Fibroblast of mammary gland (primary cell): ENCODE results near the gene CYP24A1.

Experiments
- DNase-seq: peaks from one replicate; pipeline ENCODE4 v3.0.0-alpha.2; 2010; ENCODE audit warnings: low read depth
- H3K4me3 ChIP-seq: 2 replicates; pipeline ENCODE4 v1.5.1; 2011; ENCODE audit warnings: low read depth, mild to moderate bottlenecking, low read length, moderate library complexity; ENCODE audit not compliant: control insufficient read depth
- TF ChIP-seq, protein P1 (sequence below): conservative IDR thresholded peaks from 2 replicates; pipeline ENCODE4 v1.5.1; 2011; ENCODE audit warnings: low read depth, low read length, inconsistent platforms; ENCODE audit not compliant: control insufficient read depth, insufficient read depth

The CYP24A1 gene

DNA sequence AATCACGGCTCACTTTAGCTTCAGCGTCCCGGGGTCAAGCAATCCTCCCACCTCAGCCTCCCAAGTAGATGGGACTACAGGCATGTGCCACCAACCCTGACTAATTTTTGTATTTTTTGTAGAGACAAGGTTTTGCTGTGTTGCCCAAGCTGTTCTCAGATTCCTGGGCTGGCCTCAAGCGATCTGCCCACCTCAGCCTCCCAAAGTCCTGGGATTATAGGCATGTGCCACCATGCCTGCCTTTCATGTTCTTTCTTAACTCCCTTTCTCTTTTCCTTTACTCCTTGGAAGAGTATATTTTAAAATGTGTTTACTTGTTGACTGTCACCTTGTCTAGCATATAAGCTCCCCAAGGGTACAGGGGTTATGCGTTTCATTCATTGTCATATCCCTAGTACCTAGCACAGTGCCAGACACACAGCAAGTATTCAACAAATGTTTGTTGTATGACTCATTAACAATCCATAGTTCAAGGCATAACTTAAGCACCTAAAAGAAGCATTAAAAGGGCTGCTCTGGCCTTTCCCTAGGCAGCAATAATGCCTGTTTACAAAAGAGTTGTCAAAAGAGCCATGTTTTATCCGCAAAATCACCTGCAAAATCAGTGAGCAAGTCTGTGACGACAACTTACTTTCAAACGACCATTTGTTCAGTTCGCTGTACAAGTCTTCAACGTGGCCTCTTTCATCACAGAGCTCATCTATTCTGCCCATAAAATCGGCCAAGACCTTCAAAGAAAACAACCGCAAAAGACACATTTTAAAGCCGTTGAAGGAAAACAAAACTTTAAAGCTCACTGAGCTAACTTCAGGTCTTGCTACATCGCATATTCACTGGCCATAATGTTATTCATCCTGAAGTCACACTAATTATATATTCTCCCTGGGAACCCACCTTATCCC lies 4.6 kb downstream of the CYP24A1 start:
- TF ChIP-seq, protein P1, sequence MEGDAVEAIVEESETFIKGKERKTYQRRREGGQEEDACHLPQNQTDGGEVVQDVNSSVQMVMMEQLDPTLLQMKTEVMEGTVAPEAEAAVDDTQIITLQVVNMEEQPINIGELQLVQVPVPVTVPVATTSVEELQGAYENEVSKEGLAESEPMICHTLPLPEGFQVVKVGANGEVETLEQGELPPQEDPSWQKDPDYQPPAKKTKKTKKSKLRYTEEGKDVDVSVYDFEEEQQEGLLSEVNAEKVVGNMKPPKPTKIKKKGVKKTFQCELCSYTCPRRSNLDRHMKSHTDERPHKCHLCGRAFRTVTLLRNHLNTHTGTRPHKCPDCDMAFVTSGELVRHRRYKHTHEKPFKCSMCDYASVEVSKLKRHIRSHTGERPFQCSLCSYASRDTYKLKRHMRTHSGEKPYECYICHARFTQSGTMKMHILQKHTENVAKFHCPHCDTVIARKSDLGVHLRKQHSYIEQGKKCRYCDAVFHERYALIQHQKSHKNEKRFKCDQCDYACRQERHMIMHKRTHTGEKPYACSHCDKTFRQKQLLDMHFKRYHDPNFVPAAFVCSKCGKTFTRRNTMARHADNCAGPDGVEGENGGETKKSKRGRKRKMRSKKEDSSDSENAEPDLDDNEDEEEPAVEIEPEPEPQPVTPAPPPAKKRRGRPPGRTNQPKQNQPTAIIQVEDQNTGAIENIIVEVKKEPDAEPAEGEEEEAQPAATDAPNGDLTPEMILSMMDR = no peak

DNA sequence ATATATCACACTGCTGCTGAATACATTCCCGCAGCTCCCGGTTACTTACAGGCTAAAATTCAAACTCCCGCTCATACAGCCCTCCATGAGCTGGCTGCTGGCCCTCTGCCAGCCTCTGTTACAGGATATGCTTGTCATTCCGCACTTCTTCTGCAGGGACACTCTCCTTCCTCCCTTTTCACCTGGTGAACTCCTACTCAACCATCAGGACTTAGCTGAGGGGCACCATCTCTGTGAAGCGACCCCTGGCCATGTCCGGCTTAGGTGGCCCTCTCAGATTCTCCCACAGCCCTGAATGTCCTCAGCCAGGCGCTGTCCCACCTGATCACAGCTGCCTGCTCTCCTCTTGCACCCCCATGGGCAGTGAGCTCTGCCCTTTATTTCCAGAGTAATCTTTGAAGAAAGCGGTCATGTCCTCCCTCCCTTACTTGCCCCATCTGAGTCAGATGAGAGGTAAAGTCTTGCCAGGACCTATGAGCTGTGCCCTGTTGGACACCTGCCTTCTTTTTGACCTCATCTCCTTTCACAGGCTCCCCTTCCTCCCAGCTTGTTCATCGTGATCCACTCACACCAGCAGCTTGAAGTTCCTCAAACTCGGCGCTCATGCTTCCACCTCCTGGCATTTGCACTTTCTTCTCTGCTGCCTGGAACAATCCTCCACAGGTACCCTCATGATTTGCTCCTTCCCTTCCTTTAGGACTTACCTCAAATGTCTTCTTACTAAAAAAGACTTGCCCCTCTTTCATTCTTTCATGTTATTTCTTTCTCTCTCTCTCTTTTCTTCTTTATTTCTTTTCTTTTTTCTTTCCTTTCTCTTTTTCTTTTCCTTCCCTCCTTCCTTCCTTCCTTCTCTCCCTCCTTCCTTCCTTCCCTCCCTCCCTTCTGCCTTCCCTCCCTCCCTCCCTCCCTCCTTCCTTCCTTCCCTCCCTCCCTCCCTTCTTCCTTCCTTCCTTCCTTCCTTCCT lies 5.6 kb downstream of the CYP24A1 start:
- no peak overlapping the region for H3K4me3 ChIP-seq
- DNase-seq = peak; percentile 47
- TF ChIP-seq, protein P1 = no peak

More for the DNA sequence above, 4.6 kb downstream of the CYP24A1 start:
- no peak overlapping the region for H3K4me3 ChIP-seq
- DNase-seq = no peak

DNA sequence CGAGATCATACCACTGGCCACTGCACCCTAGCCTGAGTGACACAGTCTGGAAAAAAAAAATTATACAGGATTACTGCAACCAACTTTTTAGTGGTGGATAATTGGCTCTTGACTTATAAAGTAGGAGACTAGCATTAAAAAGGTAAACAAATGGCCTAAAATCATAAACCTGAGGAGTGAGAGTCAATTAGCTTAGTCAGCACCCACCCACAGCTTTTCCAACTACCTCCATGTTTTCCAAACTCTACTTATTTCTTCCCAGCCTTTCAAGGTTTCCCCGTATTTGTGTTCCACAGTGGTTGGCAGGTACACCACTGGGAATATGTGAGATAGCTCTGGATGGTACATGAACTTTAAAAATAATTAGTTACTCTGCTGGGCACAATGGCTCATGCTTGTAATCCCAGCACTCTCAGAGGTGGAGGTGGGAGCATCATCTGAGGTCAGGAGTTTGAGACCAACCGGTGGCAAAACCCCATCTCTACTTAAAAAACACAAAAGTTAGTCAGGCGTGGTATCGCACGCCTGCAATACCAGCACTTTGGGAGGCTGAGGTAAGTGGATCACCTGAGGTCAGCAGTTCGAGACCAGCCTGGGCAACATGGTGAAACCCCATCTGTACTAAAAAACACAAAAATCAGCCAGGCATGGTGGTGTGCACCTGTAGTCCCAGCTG lies 6.7 kb downstream of the CYP24A1 start:
- no peak for DNase-seq
- no peak overlapping the region for H3K4me3 ChIP-seq
- TF ChIP-seq, protein P1 = no peak

DNA sequence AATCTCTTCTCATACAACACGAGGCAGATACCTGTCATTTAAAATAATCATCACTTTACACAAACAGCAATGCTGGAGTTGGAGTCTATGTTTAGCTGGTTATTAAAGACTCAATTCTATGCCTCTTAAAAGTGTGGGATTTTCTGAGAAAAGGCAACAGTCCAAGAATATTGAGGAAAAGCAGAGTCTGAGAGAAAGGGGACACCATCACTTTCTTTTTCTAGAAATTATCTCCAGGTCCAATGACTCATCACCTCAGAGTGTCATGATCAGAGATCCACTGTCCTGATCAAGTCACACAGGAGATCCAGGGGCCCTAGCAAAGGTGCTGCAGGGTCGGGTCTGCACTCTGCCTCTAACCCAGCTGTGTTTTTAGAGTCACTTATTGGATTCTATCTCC lies 8.0 kb downstream of the CYP24A1 start:
- TF ChIP-seq, protein P1 = no peak
- no peak overlapping the region for H3K4me3 ChIP-seq
- DNase-seq = no peak

GRCh38 chr20:54165014-54165413 lies 8.8 kb downstream of the CYP24A1 start:
- TF ChIP-seq, protein P1 = no peak
- no peak overlapping the region for H3K4me3 ChIP-seq
- no peak for DNase-seq

- TF ChIP-seq, protein P1 = no peak
- H3K4me3 ChIP-seq = no peak overlapping the region
- no peak for DNase-seq
Observed at GRCh38 chr20:54163402-54163801, 10.4 kb downstream of the CYP24A1 start.
